HepG2 (cell line): ENCODE results near the gene OPRD1. TPM values are rescaled to one million over a fixed set of nuclear protein-coding genes. Genes with fewer than 3 reads are reported as not detected.

ENCODE experiments used
- ATF2 ChIP-seq: sonication (generic); formaldehyde crosslinking; IDR thresholded peaks from 2 replicates; pipeline ENCODE4 v1.4.0; 2020; ENCODE audit warnings: missing genetic modification reagents
- BATF2 ChIP-seq: sonication (generic); formaldehyde crosslinking; IDR thresholded peaks from 2 replicates; pipeline ENCODE4 v1.8.0; 2022; ENCODE audit warnings: mild to moderate bottlenecking, missing genetic modification reagents, moderate library complexity
- CSRNP2 ChIP-seq: sonication (generic); formaldehyde crosslinking; conservative IDR thresholded peaks from 2 replicates; pipeline ENCODE4 v1.8.0; 2022; ENCODE audit warnings: low read depth, missing genetic modification reagents
- HOXA7 ChIP-seq: sonication (generic); formaldehyde crosslinking; IDR thresholded peaks from 2 replicates; pipeline ENCODE4 v1.8.1; 2022; ENCODE audit warnings: mild to moderate bottlenecking, missing genetic modification reagents, moderate library complexity
- HOXA9 ChIP-seq: sonication (generic); formaldehyde crosslinking; IDR thresholded peaks from 2 replicates; pipeline ENCODE4 v1.8.1; 2022; ENCODE audit warnings: missing genetic modification reagents, mild to moderate bottlenecking, moderate library complexity, borderline replicate concordance
- SKIL ChIP-seq: sonication (generic); formaldehyde crosslinking; IDR thresholded peaks from 2 replicates; pipeline ENCODE4 v1.8.0; 2022; ENCODE audit warnings: missing genetic modification reagents, mild to moderate bottlenecking, moderate library complexity, borderline replicate concordance
- SNAPC2 ChIP-seq: sonication (generic); formaldehyde crosslinking; IDR thresholded peaks from 2 replicates; pipeline ENCODE4 v1.8.1; 2022; ENCODE audit warnings: mild to moderate bottlenecking, missing genetic modification reagents
- SOX6 ChIP-seq, 2 experiments: fragments of 450-650 bp in 1 of 2; sonication (generic) in 1 of 2; formaldehyde crosslinking in 1 of 2; IDR thresholded peaks; 2 replicates each; pipeline versions ENCODE4 v1.4.0 to v1.6.1; 2017 to 2020; ENCODE audit warnings: antibody characterized with exemption in 1 of 2, mild to moderate bottlenecking in 1 of 2, missing genetic modification reagents in 1 of 2
- TFDP1 ChIP-seq: IDR thresholded peaks from 2 replicates; pipeline ENCODE4 v1.6.1; 2016; ENCODE audit warnings: missing compliant biosample characterization, missing genetic modification reagents, borderline replicate concordance
- THYN1 ChIP-seq: sonication (generic); formaldehyde crosslinking; IDR thresholded peaks from 2 replicates; pipeline ENCODE4 v1.8.1; 2023; ENCODE audit warnings: low read depth, mild to moderate bottlenecking, moderate library complexity, missing genetic modification reagents, borderline replicate concordance
- ZMYM4 ChIP-seq: sonication (generic); formaldehyde crosslinking; IDR thresholded peaks from 2 replicates; pipeline ENCODE4 v1.8.1; 2023; ENCODE audit warnings: mild to moderate bottlenecking, missing genetic modification reagents
- ZNF280D ChIP-seq: sonication (generic); formaldehyde crosslinking; IDR thresholded peaks from 2 replicates; pipeline ENCODE4 v1.5.1; 2020; ENCODE audit warnings: mild to moderate bottlenecking, missing genetic modification reagents
- ZNF550 ChIP-seq: sonication (generic); formaldehyde crosslinking; IDR thresholded peaks from 2 replicates; pipeline ENCODE4 v1.4.0; 2020; ENCODE audit warnings: mild to moderate bottlenecking, missing genetic modification reagents, borderline replicate concordance
- ZNF644 ChIP-seq: IDR thresholded peaks from 2 replicates; pipeline ENCODE4 v1.6.1; 2016; ENCODE audit warnings: low read depth
- ZNF691 ChIP-seq: sonication (generic); formaldehyde crosslinking; IDR thresholded peaks from 2 replicates; pipeline ENCODE4 v1.4.0; 2020; ENCODE audit warnings: missing genetic modification reagents, low read depth, mild to moderate bottlenecking, borderline replicate concordance
- polyA plus RNA-seq, 8 experiments: library from polyadenylated mRNA; depleted of rRNA in 3 of 8; stranded (reverse) in 7 of 8; unstranded in 1 of 8; fragments of >200 nt; fragmentation: Illumina TruSeq in 4 of 8; extraction: Trizol in 4 of 8; gene quantifications; 2 replicates each; pipeline versions ENCODE4 v1.2.1 to v1.2.3, GENCODE V29; 2011 to 2016; ENCODE audit warnings: low read depth in 4 of 8, missing spikeins in 1 of 8, mixed read lengths in 1 of 8; ENCODE audit not compliant: insufficient read depth in 1 of 8
- total RNA-seq, 5 experiments: library from RNA; depleted of rRNA; stranded (reverse); fragments of >200 nt; fragmentation: Illumina TruSeq; extraction: Trizol; gene quantifications; 2 replicates each; pipeline ENCODE4 v1.2.3, GENCODE V29; 2016; ENCODE audit warnings: low read depth in 1 of 5

Gene OPRD1
- total and polyA plus RNA-seq, 2 of the 13 experiments (the other 11 are each of a cell fraction or from before 2014, with no cell fraction given): 0.02 to 0.03 TPM

- TF ChIP-seq HOXA9 (CRISPR knock-in tag): 0 out of 2 replicates have a peak, but pooled peaks have one; percentile 51
- TF ChIP-seq ZNF691 (CRISPR knock-in tag): 0 out of 2 replicates have a peak, but pooled peaks have one; percentile 36
- TF ChIP-seq SNAPC2 (CRISPR knock-in tag): 0 out of 2 replicates have a peak, but pooled peaks have one; percentile 57
- peak; percentile 62; the same call in 1 of the 2 replicates for TF ChIP-seq TFDP1 (CRISPR knock-in tag)
- TF ChIP-seq ZNF644 (CRISPR knock-in tag): no peak
- no peak for TF ChIP-seq ZNF280D (CRISPR knock-in tag)
- 0 out of 2 replicates have a peak, but pooled peaks have one; percentile 63 for TF ChIP-seq CSRNP2 (CRISPR knock-in tag)
- TF ChIP-seq BATF2 (CRISPR knock-in tag): peak; percentile 68; the same call in 1 of the 2 replicates
- no peak for TF ChIP-seq THYN1
- no peak for TF ChIP-seq ATF2 (CRISPR knock-in tag)
- TF ChIP-seq HOXA7: peak; percentile 84; the same call in 1 of the 2 replicates
- peak; percentile 43; the same call in 1 of the 2 replicates for TF ChIP-seq SKIL (CRISPR knock-in tag)
- TF ChIP-seq ZNF550: no peak
- TF ChIP-seq ZMYM4: peak; percentile 18; the same call in 1 of the 2 replicates
- no peak for TF ChIP-seq SOX6 (IDR thresholded peaks at IDR 0.05)
- TF ChIP-seq SOX6 (CRISPR knock-in tag; IDR thresholded peaks at IDR 0.05): no peak
- TF ChIP-seq, all 625 proteins: peak for 31
These were observed 21.5 kb upstream of the OPRD1 start (continued) for GRCh38 chr1:28790377-28791035.
